Upper lobe of right lung (tissue), 1 donor: ENCODE results near the gene KIAA1614. TPM values are rescaled to one million over a fixed set of nuclear protein-coding genes. Genes with fewer than 3 reads are reported as not detected.

Experiments used
- ATAC-seq: fragments of 200-7000 bp; cut with Tn5 transposase; one replicate; pipeline ENCODE4 v1.9.1; 2020; ENCODE audit warnings: mild to moderate bottlenecking, moderate library complexity
- DNase-seq: peaks from one replicate; pipeline ENCODE4 v3.0.0-alpha.2; 2020
- H3K27ac ChIP-seq: fragments of 200-600 bp; one replicate; pipeline ENCODE4 v1.8.0; 2022
- H3K27me3 ChIP-seq: fragments of 200-600 bp; one replicate; pipeline ENCODE4 v1.8.0; 2022; ENCODE audit warnings: mild to moderate bottlenecking
- H3K36me3 ChIP-seq: fragments of 200-600 bp; one replicate; pipeline ENCODE4 v1.8.0; 2022
- H3K4me1 ChIP-seq: fragments of 200-600 bp; one replicate; pipeline ENCODE4 v1.8.0; 2022
- H3K4me3 ChIP-seq: fragments of 200-600 bp; one replicate; pipeline ENCODE4 v1.8.0; 2022; ENCODE audit warnings: mild to moderate bottlenecking
- H3K9me3 ChIP-seq: fragments of 200-600 bp; one replicate; pipeline ENCODE4 v1.8.0; 2022
- intact Hi-C: fragments of 100-400 bp; cut with DNase I; formaldehyde crosslinking; loops from one replicate; pipeline ENCODE4 v1.11.0; 2022
- total RNA-seq: library from RNA; stranded (reverse); fragmentation: NEBNext Ultra II Directional; extraction: Animal tissue kit (Norgen Biotek cat#: 25700); gene quantifications from one replicate; pipeline ENCODE4 v1.2.1, GENCODE V29; 2021
- TF ChIP-seq, protein P1 (sequence below): fragments of 200-600 bp; IDR thresholded peaks from one replicate; pipeline ENCODE4 v1.8.0; 2022; ENCODE audit warnings: antibody characterized with exemption
- donor health status: DM: no; HTN: yes; CAD: no; lungs with severe emphysema.

The KIAA1614 gene
- total RNA-seq, 1 donor from 2014 or later, result 5.5 TPM

DNA sequence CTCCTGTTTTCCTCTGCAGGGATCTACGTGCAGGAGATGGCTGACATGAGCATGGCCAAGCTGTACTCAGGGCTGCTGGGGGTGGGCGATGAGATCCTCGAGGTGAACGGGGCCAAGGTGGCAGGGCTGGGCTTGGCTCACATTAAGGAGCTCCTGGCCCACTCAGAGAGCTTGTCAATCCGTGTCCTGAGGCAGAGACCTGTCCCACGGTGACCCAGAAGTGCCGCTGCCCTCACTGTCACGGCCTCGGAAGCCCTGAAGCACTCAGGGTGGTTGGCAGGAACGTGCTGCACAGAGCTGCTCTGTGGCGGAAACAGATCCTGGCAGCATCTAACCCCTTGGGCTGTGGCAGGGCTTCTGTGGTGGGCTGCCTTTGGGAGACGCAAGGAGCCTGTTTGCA is 37.6 kb downstream of the KIAA1614 start:
- no peaks in the 10 kb centered on the region for H3K4me1 ChIP-seq
- H3K4me3 ChIP-seq, result no peak overlapping the region
- ATAC-seq (no peak), DNase-seq (peak; percentile 54)
- TF ChIP-seq, protein P1, sequence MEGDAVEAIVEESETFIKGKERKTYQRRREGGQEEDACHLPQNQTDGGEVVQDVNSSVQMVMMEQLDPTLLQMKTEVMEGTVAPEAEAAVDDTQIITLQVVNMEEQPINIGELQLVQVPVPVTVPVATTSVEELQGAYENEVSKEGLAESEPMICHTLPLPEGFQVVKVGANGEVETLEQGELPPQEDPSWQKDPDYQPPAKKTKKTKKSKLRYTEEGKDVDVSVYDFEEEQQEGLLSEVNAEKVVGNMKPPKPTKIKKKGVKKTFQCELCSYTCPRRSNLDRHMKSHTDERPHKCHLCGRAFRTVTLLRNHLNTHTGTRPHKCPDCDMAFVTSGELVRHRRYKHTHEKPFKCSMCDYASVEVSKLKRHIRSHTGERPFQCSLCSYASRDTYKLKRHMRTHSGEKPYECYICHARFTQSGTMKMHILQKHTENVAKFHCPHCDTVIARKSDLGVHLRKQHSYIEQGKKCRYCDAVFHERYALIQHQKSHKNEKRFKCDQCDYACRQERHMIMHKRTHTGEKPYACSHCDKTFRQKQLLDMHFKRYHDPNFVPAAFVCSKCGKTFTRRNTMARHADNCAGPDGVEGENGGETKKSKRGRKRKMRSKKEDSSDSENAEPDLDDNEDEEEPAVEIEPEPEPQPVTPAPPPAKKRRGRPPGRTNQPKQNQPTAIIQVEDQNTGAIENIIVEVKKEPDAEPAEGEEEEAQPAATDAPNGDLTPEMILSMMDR, result no peak
- H3K27me3 ChIP-seq, result no peaks in the 10 kb centered on the region
- H3K27ac ChIP-seq, result no peak overlapping the region
- no peaks in the 10 kb centered on the region for H3K9me3 ChIP-seq
- intact Hi-C loops, result no loop called here
- H3K36me3 ChIP-seq, result no peaks in the 10 kb centered on the region

DNA sequence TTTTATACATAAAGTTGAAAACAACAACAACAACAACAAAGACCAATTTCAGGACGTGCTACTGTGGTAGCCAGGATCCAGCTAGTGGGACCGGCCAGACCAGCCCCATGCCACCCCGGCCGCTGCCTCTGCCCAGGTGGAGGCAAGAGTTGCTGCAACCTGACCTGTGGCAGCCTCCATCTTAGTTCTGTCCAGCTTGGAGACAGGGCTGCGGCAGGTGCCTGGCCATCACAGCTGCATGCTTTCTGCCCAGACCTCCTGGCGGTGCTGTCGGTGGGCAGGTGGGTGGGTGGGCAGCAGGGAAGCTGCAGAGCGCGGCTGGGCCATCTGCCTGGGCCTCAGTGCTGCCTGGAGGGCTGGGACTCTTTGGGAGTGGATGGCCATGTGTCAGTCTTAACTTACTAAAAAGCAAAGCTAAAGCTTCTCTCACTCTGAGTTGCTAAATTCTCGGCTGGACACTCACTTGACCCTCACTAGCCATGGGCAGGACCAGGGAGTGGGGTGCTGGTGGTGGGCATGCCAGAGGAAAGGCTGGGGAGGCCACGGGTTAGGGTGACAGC is 38.6 kb downstream of the KIAA1614 start:
- intact Hi-C loops, result no loop called here
- Histone ChIP-seq H3K4me3 (no peak overlapping the region), H3K27me3 (no peaks in the 10 kb centered on the region), H3K36me3 (no peaks in the 10 kb centered on the region), H3K9me3 (no peaks in the 10 kb centered on the region), H3K27ac (no peak overlapping the region), H3K4me1 (no peaks in the 10 kb centered on the region)
- TF ChIP-seq, protein P1, result no peak
- ATAC-seq (no peak), DNase-seq (peak; percentile 50)

DNA sequence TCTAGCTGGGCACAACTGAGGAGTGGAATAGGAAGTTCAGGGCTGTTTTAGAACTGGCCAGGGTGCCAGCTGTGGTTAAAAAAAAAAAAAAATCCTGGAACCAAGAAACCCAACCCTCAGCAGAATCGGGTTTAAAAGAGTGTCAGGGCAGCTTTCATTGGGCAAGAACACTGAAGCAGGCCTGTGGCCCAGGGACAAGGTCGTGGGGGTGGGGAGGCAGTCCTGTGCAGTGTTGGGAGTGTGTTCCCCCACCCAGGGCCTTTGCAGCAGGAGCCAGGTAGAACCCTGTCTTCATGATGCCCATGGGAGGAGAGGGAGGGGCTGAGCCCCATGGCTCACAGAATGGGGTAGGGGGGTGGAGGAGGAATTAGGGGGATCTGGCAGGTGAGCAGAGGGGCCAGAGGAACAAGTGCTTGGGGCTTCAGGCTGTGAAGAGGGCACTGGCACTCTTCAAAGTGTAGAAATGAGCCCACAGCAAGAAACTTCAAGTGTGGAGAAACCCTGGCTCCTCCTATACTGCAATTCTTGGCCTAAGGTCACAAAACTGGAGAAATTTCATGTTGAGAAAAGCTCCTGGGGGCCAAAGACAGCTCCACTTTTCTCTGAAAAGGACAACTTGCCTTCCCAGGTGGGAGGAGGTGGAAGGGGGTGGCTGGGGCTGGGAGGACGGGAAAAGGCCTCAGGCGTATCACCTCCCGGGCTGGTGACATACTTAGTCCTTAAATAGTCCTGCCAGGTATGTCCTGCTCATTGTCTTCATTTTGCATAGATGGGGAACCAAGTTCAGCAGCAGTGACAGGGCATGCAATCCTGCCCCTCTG is 39.3 kb downstream of the KIAA1614 start:
- no peaks in the 10 kb centered on the region for H3K9me3 ChIP-seq
- peak; percentile 38 for DNase-seq
- H3K4me1 ChIP-seq, result no peaks in the 10 kb centered on the region
- no peak overlapping the region for H3K4me3 ChIP-seq
- no peak for ATAC-seq
- TF ChIP-seq, protein P1, result no peak
- H3K27me3 ChIP-seq, result no peaks in the 10 kb centered on the region
- H3K36me3 ChIP-seq, result no peaks in the 10 kb centered on the region
- intact Hi-C loops, result no loop called here
- H3K27ac ChIP-seq, result peak overlapping the region; percentile 17

DNA sequence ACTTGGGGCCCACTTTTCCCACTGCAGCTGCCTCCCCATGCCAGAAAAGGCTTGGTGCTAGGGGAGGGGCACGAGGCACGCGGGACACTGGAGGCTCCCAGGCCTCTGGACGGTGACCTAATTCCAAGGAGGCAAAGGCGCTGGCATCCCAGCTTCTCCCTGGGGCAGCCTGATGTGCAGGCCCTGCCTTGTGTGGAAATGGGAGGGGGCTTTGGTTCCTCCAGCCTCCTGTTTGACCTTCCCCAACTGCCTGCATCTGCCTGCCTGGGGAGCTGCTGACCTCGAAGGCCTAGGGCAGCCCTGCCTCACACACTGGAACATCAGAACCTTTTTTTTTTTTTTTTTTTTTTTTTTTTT is 39.9 kb downstream of the KIAA1614 start:
- no peaks in the 10 kb centered on the region for H3K9me3 ChIP-seq
- ATAC-seq, result no peak
- no peaks in the 10 kb centered on the region for H3K27me3 ChIP-seq
- TF ChIP-seq, protein P1, result no peak
- H3K4me3 ChIP-seq, result no peak overlapping the region
- H3K4me1 ChIP-seq, result no peaks in the 10 kb centered on the region
- intact Hi-C loops, result no loop called here
- H3K27ac ChIP-seq, result no peak overlapping the region
- peak; percentile 39 for DNase-seq
- no peaks in the 10 kb centered on the region for H3K36me3 ChIP-seq

DNA sequence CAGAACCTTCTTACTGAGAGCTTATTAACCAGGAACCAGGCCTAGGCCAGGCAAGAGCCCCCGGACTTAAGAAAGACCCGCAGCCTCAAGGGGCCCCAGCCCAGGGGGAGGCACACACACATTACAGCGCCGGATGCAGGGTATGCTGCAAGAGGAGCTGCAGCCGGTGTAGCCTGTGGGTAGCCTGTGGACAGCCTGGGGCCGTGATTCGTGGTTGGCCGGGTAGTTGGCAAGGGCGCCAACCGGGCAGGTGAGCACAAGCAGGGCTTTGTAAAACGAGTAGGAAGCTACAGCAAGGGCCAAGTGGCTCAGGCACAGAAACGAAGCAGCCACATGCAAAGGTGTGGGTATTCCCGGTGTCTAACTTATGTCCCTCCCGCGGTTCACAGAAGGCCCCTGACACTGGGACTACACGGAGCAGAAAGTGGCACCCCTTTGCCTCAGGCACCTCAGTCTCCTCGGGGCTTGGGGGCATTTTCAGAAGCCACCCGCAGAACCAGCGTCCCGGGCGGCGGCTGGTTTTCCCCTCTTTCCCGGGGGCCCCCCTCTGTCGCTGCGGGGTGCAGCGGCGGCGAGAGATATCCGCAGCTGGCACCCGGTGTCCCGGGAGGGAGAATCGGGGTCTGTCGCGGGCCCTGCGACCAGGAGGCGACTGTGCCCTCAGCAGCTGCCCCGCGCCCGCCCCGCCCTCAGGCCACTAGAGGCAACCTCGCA is 40.8 kb downstream of the KIAA1614 start:
- TF ChIP-seq, protein P1, result no peak
- peak overlapping the region; percentile 52 for H3K4me3 ChIP-seq
- DNase-seq (peak; percentile 71), ATAC-seq (peak; percentile 2)
- no peaks in the 10 kb centered on the region for H3K27me3 ChIP-seq
- no peaks in the 10 kb centered on the region for H3K9me3 ChIP-seq
- no peaks in the 10 kb centered on the region for H3K4me1 ChIP-seq
- no peaks in the 10 kb centered on the region for H3K36me3 ChIP-seq
- intact Hi-C loops, result no loop called here
- no peak overlapping the region for H3K27ac ChIP-seq
